ENCODE measurements around the gene CDKN1B. TPM values are rescaled to one million over a fixed set of nuclear protein-coding genes. Genes with fewer than 3 reads are reported as not detected.
A peak's percentile ranks its signal among the peaks of the same experiment; 100 is the strongest.

CDKN1B gene
- total and polyA plus RNA-seq, 2 of the 13 experiments (the other 11 are each of a cell fraction or from before 2014, with no cell fraction given), result 20.1 to 37.2 TPM

- TF ChIP-seq LRRFIP1 (CRISPR knock-in tag; conservative IDR thresholded peaks at IDR 0.05) (no peak), GABPB1 (CRISPR knock-in tag; IDR thresholded peaks at IDR 0.05) (no peak), THRA (CRISPR knock-in tag; IDR thresholded peaks at IDR 0.05; ENCODE audit: borderline replicate concordance) (no peak), MATR3 (CRISPR knock-in tag; IDR thresholded peaks at IDR 0.05) (no peak), TRIM22 (IDR thresholded peaks at IDR 0.05) (no peak), LBX2 (CRISPR knock-in tag; IDR thresholded peaks at IDR 0.05; ENCODE audit: borderline replicate concordance) (no peak), ZNF660 (CRISPR knock-in tag; IDR thresholded peaks at IDR 0.05; ENCODE audit: borderline replicate concordance, low read depth) (no peak), BRF2 (CRISPR knock-in tag; IDR thresholded peaks at IDR 0.05) (no peak), MYPOP (CRISPR knock-in tag; IDR thresholded peaks at IDR 0.05) (no peak), ETV5 (CRISPR knock-in tag; IDR thresholded peaks at IDR 0.05; ENCODE audit: borderline replicate concordance) (no peak), TBX3 (IDR thresholded peaks at IDR 0.05; ENCODE audit: borderline replicate concordance) (no peak), SKIL (CRISPR knock-in tag; IDR thresholded peaks at IDR 0.05; ENCODE audit: borderline replicate concordance) (no peak; the same call in 1 of the 2 replicates), ZBTB2 (CRISPR knock-in tag; IDR thresholded peaks at IDR 0.05; ENCODE audit: low read depth) (0 out of 2 replicates have a peak, but pooled peaks have one; percentile 13), BORCS8-MEF2B (CRISPR knock-in tag; IDR thresholded peaks at IDR 0.05) (no peak), PHF20 (CRISPR knock-in tag; IDR thresholded peaks at IDR 0.05) (no peak), ZNF768 (CRISPR knock-in tag; IDR thresholded peaks at IDR 0.05) (no peak; the same call in 1 of the 2 replicates)
These were observed 615 bp downstream of the CDKN1B start (continued) for GRCh38 chr12:12717586-12718380.
